Activated naive CD4-positive, alpha-beta T cell treated with anti-CD3 and anti-CD28 coated beads, Interleukin-2, amount 50 U/mL, for 16 hours (primary cell): ENCODE data around the gene CTNNA3.
"Not testable (repeated sequence)": the region's sequence is repeated elsewhere in the genome, so short reads cannot be mapped to it uniquely, and the experiment has no call there.

Experiments used
- DNase-seq: peaks from one replicate; pipeline ENCODE4 v3.0.0-alpha.2; 2020

The CTNNA3 gene

GRCh38 chr10:67230680-67231500, 465.1 kb downstream of the CTNNA3 start:
- DNase-seq = not testable (repeated sequence)

- DNase-seq = no peak
Measured at GRCh38 chr10:67225226-67225625, 470.8 kb downstream of the CTNNA3 start.

DNA sequence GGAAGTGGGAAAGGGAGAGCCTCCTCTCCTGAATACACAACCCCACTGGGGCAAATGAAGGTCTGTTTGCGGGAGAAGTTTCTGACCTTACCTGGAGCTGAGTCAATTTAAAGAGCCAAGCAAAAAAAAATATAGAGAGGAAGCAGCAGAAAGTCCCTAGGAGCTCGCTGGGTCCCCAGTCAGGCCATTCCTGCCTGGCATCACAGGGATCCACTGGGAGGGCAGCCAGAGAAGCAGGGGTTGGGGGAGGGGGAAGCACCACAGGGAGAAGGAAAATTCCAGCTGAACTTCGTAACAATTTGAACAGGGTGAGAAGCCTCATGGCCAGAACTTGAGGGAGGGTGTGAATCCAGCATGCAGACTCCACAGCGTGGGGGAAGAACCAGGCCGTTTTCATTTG, 471.4 kb downstream of the CTNNA3 start:
- DNase-seq = no peak

DNA sequence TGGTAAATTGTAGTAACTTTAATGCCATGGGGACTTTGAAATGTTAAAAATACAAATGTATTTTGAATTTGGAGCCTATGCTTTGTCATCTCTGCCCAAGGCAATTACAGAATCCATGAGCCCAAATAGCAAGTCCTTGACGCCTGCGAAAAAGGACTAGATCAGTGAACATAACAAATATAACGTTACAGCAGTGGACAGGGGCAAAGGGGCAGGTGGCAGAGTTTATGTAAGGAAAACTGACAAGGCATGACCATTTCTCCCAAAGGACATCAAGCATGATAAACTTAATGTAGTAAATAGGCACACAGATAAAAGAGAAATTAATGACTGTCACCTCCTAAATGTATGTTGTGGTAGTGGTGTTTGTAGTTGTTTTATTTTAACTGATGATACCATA, 473.1 kb downstream of the CTNNA3 start:
- DNase-seq = no peak

DNA sequence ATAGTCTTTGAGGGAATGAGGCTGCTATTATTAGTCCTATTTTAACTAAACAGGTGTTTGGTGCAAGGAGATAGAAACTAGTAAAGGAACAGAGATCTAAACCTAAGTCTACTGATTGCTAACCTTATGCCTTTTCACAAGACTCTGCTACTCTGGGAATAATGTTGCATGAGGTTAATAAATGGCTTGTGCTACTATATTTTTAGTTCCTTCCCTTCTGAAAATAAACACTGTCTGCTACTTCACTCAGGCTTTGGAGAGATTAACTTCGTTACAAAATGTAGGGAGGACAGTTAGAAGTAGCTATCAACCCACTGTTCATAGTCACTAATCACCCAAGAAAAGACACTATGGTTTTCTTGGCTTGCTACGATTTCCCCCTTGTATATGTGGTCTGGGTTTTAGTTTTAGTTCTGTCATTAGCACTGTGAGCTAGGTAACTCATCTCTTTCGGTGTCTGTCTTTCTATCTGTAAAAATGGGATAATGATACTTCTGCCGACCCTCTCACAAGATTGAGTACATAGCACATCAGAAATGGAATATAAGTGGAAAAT, 474.0 kb downstream of the CTNNA3 start:
- no peak for DNase-seq

- DNase-seq = no peak
Measured at GRCh38 chr10:67211680-67212079, 484.3 kb downstream of the CTNNA3 start.

GRCh38 chr10:67207923-67208322, 488.1 kb downstream of the CTNNA3 start:
- DNase-seq = not testable (repeated sequence)

DNA sequence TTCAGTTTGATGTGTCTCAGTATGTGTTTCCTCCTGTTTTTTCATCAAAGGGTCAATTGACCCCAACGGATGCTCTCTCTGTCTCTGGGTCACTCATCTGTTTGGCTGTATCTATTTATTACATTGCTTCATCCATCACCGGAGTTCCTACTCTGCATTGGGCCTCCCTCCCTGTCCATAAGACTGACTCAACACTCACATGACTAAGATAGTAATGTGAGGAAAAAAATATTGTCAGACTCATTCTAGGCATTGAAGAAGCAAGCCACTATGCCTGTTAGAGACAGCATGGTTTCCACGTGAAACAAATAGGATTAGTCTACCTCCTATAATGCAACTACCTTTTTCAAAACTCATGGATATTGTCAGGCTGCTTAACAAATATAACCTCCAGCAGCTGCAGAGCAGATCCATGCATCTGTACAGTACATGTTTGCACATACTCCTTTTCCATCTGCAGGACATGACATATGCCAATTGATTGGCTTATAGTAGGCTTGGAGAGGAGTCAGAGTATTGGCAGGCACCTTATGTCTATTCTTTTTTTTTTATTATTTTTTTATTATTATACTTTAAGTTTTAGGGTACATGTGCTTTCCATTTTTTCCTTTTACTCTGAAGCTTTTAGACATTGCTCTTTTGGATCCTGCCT, 495.0 kb downstream of the CTNNA3 start:
- DNase-seq = no peak

DNA sequence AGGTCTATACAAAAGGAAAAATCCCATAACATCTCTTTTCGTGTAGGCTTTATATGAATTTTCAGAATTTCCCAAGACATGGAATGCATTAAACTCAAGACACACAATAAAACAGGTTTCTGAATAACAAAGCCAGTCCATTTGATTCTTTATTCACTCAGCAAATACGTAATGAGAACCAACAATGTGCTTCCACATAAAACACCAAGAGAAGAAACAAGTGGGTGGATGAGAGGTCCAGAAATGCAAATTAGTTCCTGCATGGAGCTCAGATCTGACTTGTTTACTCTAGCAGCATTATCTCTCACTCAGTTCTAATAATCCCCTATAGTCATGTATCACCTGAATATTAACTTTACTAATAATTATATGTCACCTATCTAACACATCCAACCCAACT, 520.6 kb downstream of the CTNNA3 start:
- no peak for DNase-seq

DNA sequence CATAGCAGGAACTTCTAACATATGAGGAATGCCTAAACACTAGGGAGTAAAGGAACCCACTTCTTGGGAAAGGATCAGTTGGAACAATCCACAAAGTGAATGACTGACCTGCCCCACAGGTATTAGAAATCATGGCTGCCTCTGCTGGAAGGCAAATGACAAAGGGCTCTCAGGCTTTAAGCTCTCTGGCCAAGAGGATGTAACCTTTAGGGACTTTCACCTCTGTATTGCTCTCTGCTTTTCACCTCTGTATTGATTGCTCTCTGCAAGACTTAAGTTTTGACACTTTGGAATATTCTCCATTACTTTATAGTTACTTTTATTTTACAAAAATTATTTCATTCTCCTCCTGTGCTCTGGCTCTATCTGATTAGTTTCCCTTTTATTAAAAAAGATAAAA, 522.2 kb downstream of the CTNNA3 start:
- no peak for DNase-seq

GRCh38 chr10:67171970-67172369, 524.0 kb downstream of the CTNNA3 start:
- DNase-seq = no peak

- DNase-seq = no peak
Measured at GRCh38 chr10:67156239-67156638, 539.8 kb downstream of the CTNNA3 start.

GRCh38 chr10:67151471-67151870, 544.5 kb downstream of the CTNNA3 start:
- DNase-seq = no peak

- no peak for DNase-seq
Measured at GRCh38 chr10:67144530-67144929, 551.5 kb downstream of the CTNNA3 start.

GRCh38 chr10:67141300-67141699, 554.7 kb downstream of the CTNNA3 start:
- DNase-seq = no peak

- no peak for DNase-seq
Measured at GRCh38 chr10:67140641-67141040, 555.4 kb downstream of the CTNNA3 start.

DNA sequence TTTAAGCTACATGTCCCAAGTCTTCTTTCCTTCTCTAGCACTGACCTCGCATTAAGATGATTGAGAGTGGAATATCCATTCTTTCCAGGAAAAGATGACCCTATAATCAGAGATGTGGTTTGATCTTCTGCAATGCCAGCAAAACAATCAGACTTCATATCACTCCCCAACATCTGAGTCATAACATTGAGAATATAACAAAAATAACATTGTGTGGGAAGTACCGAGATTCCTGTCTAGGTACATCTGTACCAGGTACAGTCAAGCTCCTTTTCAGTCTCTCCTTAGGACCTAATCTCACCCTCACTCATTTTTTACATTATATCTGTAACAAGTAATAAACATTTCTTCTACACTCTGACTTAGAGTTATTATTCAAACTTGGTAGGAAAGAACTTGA, 568.6 kb downstream of the CTNNA3 start:
- DNase-seq = no peak

GRCh38 chr10:67119651-67120050, 576.3 kb downstream of the CTNNA3 start:
- DNase-seq = no peak

DNA sequence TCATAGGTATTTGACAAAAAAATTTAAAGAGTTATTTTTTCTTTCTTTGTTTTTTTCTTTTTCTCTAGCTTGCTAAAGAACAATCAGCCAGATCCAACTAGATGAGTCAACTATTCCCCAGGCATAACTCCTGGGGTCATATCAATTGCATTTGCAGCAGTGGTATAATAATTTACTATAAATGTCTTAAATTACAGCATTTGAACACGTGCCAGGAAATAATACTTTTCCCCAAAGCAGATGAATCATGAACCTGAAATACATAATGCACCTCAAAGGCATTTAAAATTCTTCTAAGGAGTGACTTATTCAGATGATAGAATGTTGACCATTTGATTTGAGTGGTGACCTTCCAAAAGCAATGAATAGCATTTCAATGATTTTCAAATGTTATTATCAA, 580.0 kb downstream of the CTNNA3 start:
- DNase-seq = no peak

GRCh38 chr10:67114945-67115344, 581.0 kb downstream of the CTNNA3 start:
- DNase-seq = no peak

- DNase-seq = no peak
Measured at GRCh38 chr10:67112765-67113164, 583.2 kb downstream of the CTNNA3 start.

DNA sequence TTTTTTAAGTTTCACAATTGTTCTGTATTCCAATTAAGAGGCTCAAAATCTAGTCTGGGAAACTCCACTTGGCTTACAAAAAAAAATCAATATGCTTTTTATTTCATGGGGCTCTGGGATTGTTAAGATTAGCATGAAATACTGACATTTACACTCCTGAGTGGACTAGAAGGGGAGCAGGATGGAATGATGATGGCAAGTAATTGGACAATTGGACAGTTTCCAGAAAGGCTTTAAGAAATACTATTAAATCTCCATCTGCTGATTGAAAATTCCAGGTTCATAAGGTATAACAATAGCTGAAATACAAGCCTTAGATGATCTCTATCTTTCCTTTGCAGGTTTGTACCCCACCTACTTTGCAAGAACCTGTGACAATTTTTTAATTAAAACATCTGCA, 585.7 kb downstream of the CTNNA3 start:
- DNase-seq = no peak

DNA sequence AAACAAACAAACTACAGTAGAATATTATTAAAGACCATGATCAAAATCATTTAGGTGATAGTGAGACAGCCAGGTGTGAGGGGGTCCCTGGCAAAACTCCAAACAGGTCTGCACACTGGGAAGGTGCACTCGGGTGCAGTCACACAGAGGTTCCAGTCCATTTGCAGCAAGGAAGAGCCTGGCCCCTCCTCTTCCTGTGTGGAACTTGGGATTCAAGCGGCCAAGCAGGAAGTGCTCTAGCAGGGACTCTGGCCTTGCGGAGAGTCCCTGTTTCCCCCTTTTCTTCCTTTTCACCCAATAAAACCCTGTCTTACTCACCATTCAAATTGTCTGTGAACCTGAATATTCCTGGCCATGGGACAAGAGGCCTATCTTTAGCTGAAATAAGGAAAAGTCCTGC, 588.3 kb downstream of the CTNNA3 start:
- no peak for DNase-seq

GRCh38 chr10:67100951-67101350, 595.0 kb downstream of the CTNNA3 start:
- no peak for DNase-seq
